NCI-H524 treated with DMSO at 0.1 percent for 48 hours (cell line): Measurements from ENCODE around the gene JMJD1C.
"Not testable (repeated sequence)": the region's sequence is repeated elsewhere in the genome, so short reads cannot be mapped to it uniquely, and the experiment has no call there.

ENCODE experiments used
- DNase-seq: peaks from one replicate; lab custom pipeline; 2025; lab: John Stamatoyannopoulos, UW

The JMJD1C gene

DNA sequence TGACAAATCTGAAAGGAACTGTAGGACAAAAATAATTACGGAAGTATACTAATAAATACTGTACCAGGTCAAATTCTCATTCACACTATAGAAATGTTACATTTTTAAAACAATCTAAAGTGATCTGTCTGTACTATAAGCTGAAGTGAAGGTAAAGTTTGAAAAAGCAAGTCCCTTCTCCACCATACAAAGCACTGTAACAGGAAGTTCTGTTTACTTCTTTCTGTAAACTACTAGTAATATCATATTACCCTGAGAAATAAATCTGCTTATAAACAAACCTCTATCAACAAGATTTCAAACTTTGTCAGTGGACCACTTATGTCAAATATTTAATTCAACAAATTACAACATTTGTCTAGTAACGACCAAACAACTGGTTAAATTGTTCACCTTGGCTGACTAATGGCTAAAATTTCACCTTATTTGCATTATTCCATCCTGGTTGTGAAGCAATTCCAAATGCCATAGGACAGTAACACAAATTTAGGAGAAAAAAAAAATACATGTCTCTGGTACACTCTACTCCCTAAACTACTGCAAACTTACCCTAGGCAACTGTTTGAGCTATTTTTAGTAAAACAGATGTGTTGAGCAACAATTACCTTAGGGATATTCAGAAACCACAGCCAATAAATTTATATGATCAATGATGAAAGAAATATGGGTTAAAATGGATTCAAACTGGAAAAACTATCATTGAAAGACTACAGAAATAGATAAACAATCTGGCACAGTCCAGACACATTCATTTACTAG lies 206.7 kb downstream of the JMJD1C start:
- DNase-seq, result no peak

DNA sequence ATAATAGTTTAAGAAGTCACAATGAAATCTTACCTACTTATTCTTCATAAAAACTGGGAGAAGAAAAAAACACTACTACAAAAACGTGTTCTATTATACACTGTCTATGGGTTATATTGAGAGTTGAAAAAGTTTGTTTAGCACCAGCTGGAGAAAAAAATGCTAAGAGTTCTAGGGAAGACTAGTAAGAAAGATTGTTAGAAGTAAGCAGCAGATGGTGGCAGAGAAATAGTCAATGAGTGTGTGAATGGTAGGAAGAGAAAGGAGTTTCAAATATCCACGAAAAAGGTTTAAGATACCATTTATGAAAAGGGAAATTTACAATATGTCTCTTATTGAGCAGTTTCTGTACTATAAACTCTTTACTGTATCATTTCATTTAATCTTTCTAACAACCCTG lies 208.0 kb downstream of the JMJD1C start:
- DNase-seq, result no peak

- no peak for DNase-seq
Measured at GRCh38 chr10:63256009-63256773, 209.6 kb downstream of the JMJD1C start.

- no peak for DNase-seq
Measured at GRCh38 chr10:63255316-63255715, 210.5 kb downstream of the JMJD1C start.

GRCh38 chr10:63253040-63253439 lies 212.7 kb downstream of the JMJD1C start:
- DNase-seq, result no peak

- DNase-seq, result no peak
Measured at GRCh38 chr10:63252095-63252762, 213.5 kb downstream of the JMJD1C start.

DNA sequence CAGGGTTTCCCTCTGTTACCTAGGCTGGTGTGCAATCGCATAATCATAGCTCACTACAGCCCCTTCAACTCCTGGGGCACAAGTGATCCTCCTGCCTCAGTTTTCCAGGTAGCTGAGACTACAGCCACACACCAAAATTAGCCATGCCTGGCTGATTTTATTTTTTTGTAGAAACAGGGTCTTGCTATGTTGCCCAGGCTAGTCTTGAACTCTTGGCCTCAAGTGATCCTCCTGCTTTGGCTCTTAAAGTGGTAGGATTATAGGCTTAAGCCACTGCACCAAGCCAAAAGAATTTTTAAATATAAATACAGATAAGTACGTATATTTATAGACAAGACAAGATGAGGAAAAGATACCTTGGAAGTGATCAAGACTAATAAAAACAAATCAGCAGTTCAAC lies 215.7 kb downstream of the JMJD1C start:
- DNase-seq, result no peak

DNA sequence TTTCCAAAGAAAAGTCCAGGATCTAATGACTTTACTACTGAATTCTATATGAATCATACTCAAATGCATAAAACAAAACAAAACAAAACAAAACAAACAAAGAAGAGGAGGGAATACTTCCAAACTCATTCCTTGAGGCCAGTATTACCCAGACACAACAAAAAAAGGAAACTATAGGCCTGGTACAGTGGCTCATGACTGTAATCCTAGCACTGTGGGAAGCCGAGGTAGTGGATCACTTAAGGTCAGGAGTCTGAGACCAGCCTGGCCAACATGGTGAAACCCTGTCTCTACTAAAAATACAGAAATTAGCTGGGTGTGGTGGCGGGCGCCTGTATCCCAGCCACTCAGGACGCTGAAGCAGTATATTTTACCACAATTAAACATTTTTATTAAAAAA lies 218.0 kb downstream of the JMJD1C start:
- no peak for DNase-seq

- DNase-seq, result no peak
Measured at GRCh38 chr10:63246356-63246755, 219.4 kb downstream of the JMJD1C start.

DNA sequence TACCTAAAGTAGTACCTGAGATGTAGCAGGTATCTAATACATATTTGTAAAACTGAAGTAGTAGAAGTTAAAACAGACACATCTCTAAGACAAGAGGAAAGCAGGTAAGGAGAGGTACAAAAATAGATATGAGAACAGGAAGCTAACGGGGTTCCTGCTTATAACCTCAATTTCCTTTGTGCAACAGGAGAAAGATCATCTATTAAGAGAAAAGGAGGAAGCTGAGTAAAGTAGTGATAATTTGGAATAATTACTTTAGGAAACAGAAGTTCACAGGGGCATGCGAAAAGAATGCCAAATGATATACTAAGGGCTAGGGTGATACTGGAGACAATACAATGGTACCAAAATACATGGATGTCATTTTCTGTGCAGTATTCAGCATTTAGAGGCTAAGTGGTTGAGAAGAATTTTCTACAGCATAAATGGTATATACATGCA lies 223.9 kb downstream of the JMJD1C start:
- DNase-seq, result no peak

GRCh38 chr10:63240807-63241206 lies 225.0 kb downstream of the JMJD1C start:
- no peak for DNase-seq

DNA sequence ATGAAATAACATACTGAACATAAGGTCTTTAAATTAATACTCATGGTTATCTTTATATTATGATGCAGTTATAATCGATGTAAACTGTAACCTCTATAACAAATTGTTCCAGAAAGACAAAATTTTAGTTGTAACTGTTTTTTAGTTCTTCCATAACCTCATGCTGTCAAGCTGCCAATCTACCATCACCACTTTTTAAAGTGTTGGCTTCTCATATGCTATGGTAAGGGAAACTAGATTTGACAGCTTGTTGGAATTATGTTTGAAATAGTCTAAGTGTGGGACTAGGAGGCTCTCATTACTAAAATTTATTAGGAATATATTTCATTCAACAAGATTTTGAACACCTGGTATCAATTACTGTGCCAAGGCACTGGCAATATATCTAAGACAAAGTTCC lies 227.3 kb downstream of the JMJD1C start:
- DNase-seq, result no peak

DNA sequence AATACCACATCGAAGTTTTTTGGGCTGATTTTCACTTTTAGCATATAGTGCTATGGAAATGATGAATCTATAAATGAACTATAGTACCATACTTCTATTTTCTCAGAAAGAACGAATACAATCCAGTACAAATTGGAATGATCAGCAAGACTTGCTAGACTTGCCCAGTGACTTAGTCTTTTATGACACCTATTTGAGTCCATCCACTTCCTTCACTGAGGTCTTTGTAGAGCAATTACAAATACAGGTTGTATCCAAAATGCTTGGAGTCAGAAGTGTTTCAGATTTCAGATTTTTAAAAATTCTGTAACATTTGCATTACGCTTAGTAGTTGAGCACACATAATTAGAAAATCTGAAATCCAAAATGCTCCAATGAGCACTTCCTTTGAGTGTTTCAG lies 228.4 kb downstream of the JMJD1C start:
- no peak for DNase-seq

DNA sequence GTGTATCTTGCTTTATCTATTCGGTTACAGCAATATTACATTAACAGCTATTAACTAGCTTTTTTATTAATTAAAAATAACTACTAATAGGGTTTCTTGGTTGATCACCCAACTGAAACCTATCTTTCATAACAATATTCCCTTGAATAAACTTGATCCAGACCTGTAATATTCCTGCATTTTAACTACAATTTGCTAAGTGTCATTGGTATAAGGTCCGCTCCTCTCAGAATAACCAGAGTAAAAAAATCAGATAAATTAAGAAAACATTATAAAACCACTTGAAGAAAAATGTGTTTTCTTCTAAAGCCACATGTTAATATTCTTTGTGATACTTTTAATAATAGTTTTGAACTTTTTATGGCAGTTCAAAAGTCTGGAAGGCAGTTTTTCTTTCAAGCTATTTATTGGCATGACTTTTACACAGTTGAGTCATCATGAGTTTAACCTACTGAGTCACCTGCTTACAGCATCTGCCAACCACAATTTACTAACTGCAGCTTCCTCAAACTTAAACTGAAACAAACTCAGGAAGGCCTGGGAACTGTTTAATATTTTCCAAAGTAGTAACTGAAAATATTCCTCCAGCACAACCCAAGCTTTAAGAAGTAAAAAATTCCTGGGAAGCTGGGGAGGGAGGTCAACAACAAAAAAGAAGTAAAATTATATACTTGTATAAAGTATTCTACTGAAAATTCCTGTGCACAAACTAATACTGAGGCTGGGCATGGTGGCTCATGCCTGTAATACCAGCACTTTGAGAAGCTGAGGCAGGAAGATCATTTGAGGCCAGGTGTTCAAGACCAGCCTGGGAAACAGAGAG lies 229.5 kb downstream of the JMJD1C start:
- DNase-seq, result no peak

DNA sequence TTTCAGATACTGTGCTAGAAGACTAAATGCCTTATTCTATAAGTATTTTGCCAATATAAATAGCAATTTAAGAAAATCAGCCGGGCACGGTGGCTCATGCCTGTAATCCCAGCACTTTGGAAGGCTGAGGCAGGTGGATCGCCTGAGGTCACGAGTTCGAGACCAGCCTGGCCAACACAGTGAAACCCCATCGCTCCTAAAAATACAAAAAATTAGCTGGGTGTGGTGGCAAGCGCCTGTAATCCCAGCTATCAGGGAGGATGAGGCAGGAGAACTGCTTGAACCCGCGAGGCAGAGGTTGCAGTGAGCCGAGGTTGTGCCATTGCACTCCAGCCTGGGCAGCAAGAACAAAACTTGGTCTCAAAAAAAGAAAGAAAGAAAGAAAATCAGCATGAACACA lies 230.6 kb downstream of the JMJD1C start:
- not testable (repeated sequence) for DNase-seq

- DNase-seq, result no peak
Measured at GRCh38 chr10:63229161-63229560, 236.6 kb downstream of the JMJD1C start.

- no peak for DNase-seq
Measured at GRCh38 chr10:63228237-63228636, 237.5 kb downstream of the JMJD1C start.

DNA sequence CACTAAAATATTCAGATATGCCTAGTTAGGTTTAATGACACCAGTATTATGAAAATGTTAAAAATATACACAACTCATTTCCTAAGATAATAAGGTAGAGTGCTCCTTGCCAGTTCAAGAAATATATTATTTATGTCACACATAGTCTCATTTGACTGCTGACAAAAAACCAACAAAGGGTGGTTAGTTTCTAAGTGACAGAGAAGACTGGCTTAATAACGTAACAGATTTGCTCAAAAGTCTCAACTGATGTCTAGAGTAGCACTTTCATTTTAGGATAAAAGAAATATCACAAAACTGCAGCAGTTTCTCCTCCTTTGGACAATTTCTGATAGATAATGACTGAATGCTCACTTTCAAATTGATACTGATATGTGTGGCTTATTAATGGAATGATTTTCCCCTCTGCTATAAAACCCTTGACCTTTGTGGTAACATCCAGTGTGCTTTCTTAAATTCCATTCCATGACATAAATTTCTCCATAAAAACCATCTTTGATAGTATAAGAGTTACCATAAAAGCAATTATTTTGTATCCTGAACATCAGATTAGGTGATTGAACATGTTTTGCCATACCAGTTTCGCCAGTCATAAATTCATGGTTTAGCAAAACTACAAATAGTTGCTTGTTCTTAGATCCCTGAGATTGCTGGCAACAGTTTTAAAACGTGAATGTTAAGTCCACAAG lies 238.4 kb downstream of the JMJD1C start:
- no peak for DNase-seq

DNA sequence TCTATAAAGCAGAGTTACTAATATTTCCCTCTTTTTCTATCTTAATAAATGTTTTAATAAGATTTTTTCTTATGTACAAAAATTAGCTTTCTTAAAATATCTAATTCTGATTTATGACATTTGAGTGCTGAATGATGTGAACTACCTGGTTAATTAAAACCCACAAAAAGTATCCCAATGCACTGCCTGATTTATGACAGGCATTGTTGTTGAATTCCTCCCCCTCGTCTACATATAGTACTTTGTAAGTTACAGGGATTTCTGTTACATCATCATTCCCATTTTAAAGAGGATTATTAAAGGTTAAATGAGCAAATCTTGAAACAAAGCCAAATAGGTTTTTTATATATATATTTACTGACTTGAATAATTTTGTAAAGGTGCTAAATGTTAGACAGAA lies 241.5 kb downstream of the JMJD1C start:
- no peak for DNase-seq

DNA sequence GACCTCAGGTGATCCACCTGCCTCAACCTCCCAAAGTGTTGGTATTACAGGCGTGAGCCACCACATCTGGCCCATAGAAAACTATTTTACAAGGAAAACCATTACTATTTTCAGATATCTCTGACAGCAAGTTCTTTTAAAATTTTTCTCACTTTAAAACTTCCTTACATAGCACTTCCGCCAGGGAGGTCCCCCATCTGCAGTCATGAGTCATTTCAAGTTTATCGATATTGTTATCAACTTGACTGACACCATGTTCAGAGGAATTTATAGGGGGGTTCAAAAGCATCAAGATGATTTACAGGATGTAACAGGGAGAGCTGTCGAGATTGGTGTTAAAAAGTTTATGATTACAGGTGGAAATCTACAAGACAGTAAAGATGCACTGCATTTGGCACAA lies 243.8 kb downstream of the JMJD1C start:
- no peak for DNase-seq

DNA sequence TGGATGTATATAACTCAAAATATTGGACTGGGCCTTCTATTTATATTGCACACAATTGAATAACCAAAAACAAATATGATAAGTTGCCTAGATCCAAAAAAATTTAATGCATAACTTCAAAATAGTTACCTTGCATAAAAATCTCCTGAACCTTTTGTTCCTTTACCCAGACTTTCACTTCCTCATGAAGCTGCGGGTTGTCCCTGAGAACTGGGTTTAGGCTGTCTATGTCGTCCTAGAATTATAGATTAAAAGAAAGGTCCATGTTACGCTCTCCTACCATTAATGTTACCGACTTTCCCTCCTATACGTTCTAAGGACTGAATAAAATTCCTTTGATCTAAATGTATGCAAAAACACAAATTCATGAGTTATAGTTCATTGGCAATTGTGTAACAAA lies 246.0 kb downstream of the JMJD1C start:
- DNase-seq, result no peak
